GM23338 (cell line): Measurements from ENCODE around the gene NBPF26. TPM values are rescaled to one million over a fixed set of nuclear protein-coding genes. Genes with fewer than 3 reads are reported as not detected.
"Not testable (repeated sequence)": the region's sequence is repeated elsewhere in the genome, so short reads cannot be mapped to it uniquely, and the experiment has no call there.

Experiments
- ATAC-seq: fragments of 200-7000 bp; cut with Tn5 transposase; 3 replicates; pipeline ENCODE4 v1.9.1; 2020
- DNase-seq: peaks from one replicate; pipeline ENCODE4 v3.0.0-alpha.2; 2015; ENCODE audit warnings: low spot score
- H2AFZ ChIP-seq: fragments of 200-600 bp; sonication (generic); 2 replicates; pipeline ENCODE4 v1.8.0; 2016; ENCODE audit warnings: antibody characterized with exemption, mild to moderate bottlenecking, moderate library complexity
- H3F3A ChIP-seq: fragments of 200-600 bp; sonication (generic); replicated peaks from 2 replicates; pipeline ENCODE4 v1.8.0; 2017; ENCODE audit warnings: antibody characterized with exemption, mixed run types, low read depth
- H3K27ac ChIP-seq: fragments of 200-600 bp; sonication (generic); 2 replicates; pipeline ENCODE4 v1.6.1; 2016; ENCODE audit warnings: low read depth
- H3K27me3 ChIP-seq: fragments of 200-600 bp; sonication (generic); 2 replicates; pipeline ENCODE4 v1.8.0; 2016; ENCODE audit warnings: mild to moderate bottlenecking, mixed run types, moderate library complexity; ENCODE audit not compliant: insufficient read depth
- H3K36me3 ChIP-seq: fragments of 200-600 bp; sonication (generic); 2 replicates; pipeline ENCODE4 v1.8.0; 2016; ENCODE audit warnings: mild to moderate bottlenecking; ENCODE audit not compliant: insufficient read depth
- H3K4me1 ChIP-seq: fragments of 200-600 bp; sonication (generic); 2 replicates; pipeline ENCODE4 v1.8.0; 2016; ENCODE audit warnings: mild to moderate bottlenecking, moderate library complexity; ENCODE audit not compliant: insufficient read depth
- H3K4me2 ChIP-seq: fragments of 200-600 bp; sonication (generic); 2 replicates; pipeline ENCODE4 v1.7.1; 2017; ENCODE audit warnings: mixed run types
- H3K4me3 ChIP-seq: fragments of 200-600 bp; sonication (generic); 2 replicates; pipeline ENCODE4 v1.6.1; 2016; ENCODE audit warnings: mixed run types
- H3K79me2 ChIP-seq: fragments of 200-600 bp; sonication (generic); replicated peaks from 2 replicates; pipeline ENCODE4 v1.8.0; 2017; ENCODE audit warnings: mild to moderate bottlenecking; ENCODE audit not compliant: insufficient read depth
- H3K9me2 ChIP-seq: fragments of 200-600 bp; sonication (generic); 2 replicates; pipeline ENCODE4 v1.8.0; 2017; ENCODE audit not compliant: insufficient read depth
- H4K20me1 ChIP-seq: fragments of 200-600 bp; sonication (generic); replicated peaks from 2 replicates; pipeline ENCODE4 v1.8.0; 2017; ENCODE audit warnings: mild to moderate bottlenecking; ENCODE audit not compliant: insufficient read depth
- H3K27ac Mint-ChIP-seq: 2 replicates; pipeline ENCODE4 v1.8.0; 2020; ENCODE audit warnings: inconsistent platforms, mild to moderate bottlenecking, moderate library complexity, mixed read lengths
- H3K27me3 Mint-ChIP-seq: 3 replicates; pipeline ENCODE4 v1.8.0; 2022; ENCODE audit warnings: low read depth, mild to moderate bottlenecking, moderate library complexity, mixed read lengths, inconsistent platforms; ENCODE audit not compliant: insufficient read depth, poor library complexity
- H3K36me3 Mint-ChIP-seq: 3 replicates; pipeline ENCODE4 v1.8.0; 2021; ENCODE audit warnings: low read depth, mild to moderate bottlenecking, inconsistent platforms, moderate library complexity, mixed read lengths
- H3K4me1 Mint-ChIP-seq: 3 replicates; pipeline ENCODE4 v1.8.0; 2020; ENCODE audit warnings: mild to moderate bottlenecking, inconsistent platforms, mixed read lengths
- H3K4me3 Mint-ChIP-seq: 3 replicates; pipeline ENCODE4 v1.8.0; 2021; ENCODE audit warnings: moderate library complexity, mild to moderate bottlenecking, inconsistent platforms, mixed read lengths
- H3K9me3 Mint-ChIP-seq: 3 replicates; pipeline ENCODE4 v1.8.0; 2020; ENCODE audit warnings: moderate library complexity, mild to moderate bottlenecking, inconsistent platforms, mixed read lengths
- polyA plus RNA-seq: library from polyadenylated mRNA; unstranded; fragments of >200 nt; fragmentation: Nextera tagmentation; extraction: Ambion mirVana; gene quantifications from 2 replicates; pipeline ENCODE4 v1.2.1, GENCODE V29; 2016
- total RNA-seq: library from RNA; depleted of rRNA; stranded (reverse); fragments of >200 nt; shearing (Covaris generic); gene quantifications from 2 replicates; pipeline ENCODE4 v1.2.3, GENCODE V29; 2014

Gene NBPF26
- total and polyA plus RNA-seq, 2 experiments from 2014 or later: 1.8 to 6.8 TPM

DNA sequence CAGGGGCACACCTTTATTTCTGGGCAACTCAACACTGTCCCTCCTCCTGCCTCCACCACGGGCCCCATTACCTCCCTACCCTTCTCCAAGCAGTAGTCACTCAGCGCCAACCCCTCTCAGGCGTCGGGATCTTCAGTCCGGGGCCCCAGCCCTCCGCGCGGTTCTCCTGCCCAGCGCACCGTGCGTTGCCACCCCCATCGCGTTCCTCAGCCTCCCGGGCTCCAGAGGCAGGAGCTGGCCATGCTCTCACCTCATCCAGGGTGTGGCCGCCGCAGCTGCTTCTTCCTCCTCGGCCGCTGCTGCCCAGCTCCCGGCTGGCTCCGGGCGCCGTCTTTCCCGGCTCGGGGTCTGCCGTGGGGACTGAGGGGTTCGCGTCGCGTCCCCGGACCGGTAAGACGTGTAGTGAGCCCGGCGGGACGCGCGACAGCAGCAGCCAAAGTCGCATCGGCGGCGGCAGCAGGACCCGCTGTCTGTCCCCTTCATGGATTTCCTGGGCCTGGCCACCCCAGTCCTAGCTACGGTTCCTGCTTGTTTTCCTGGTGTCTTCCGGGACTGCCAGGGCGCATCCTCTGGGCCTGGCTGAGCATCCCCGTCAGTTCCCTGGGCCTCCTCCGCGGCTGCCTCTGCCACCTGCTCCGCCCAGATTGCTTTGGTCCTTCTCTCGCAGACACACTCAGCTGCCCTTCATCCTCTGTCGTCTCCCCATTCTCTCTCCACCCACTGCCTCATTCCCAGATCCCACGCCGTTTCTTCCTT is 22.8 kb upstream of the NBPF26 start:
- H3K27me3 ChIP-seq, H3K4me3 Mint-ChIP-seq, H2AFZ ChIP-seq, H3K27me3 Mint-ChIP-seq, H3F3A ChIP-seq, H3K36me3 ChIP-seq, H3K9me2 ChIP-seq, H3K27ac Mint-ChIP-seq, DNase-seq, H3K4me1 Mint-ChIP-seq, H3K4me1 ChIP-seq, H3K36me3 Mint-ChIP-seq, H3K9me3 Mint-ChIP-seq, H4K20me1 ChIP-seq, H3K27ac ChIP-seq, H3K79me2 ChIP-seq, H3K4me2 ChIP-seq: not testable (repeated sequence)
- ATAC-seq: peak; percentile 97
- H3K4me3 ChIP-seq: peak overlapping the region; percentile 46; the same call in 1 of the 2 replicates

GRCh38 chr1:120723358-120723714 is 409 bp upstream of the NBPF26 start:
- not testable (repeated sequence) for H3K79me2 ChIP-seq, H3K4me3 Mint-ChIP-seq, H2AFZ ChIP-seq, H3K9me3 Mint-ChIP-seq, DNase-seq, ATAC-seq, H3K36me3 Mint-ChIP-seq, H4K20me1 ChIP-seq, H3K4me2 ChIP-seq, H3K27me3 ChIP-seq, H3K27me3 Mint-ChIP-seq, H3K27ac ChIP-seq, H3K27ac Mint-ChIP-seq, H3K4me1 ChIP-seq, H3K9me2 ChIP-seq, H3F3A ChIP-seq, H3K36me3 ChIP-seq, H3K4me1 Mint-ChIP-seq
- H3K4me3 ChIP-seq: 0 out of 2 replicates have a peak overlapping the region, but pooled peaks have one; percentile 28

GRCh38 chr1:120724507-120724906 is 762 bp downstream of the NBPF26 start:
- not testable (repeated sequence) for H3K36me3 ChIP-seq, H3K36me3 Mint-ChIP-seq, H3K4me1 Mint-ChIP-seq, H3K9me3 Mint-ChIP-seq, DNase-seq, H3K27ac ChIP-seq, ATAC-seq, H3K27ac Mint-ChIP-seq, H2AFZ ChIP-seq, H3K9me2 ChIP-seq, H3F3A ChIP-seq, H3K79me2 ChIP-seq, H3K4me1 ChIP-seq, H3K27me3 Mint-ChIP-seq, H4K20me1 ChIP-seq, H3K4me2 ChIP-seq, H3K27me3 ChIP-seq
- H3K4me3 ChIP-seq: peak overlapping the region; percentile 57; the same call in 1 of the 2 replicates
- peak overlapping the region; percentile 48; the same call in 1 of the 3 replicates for H3K4me3 Mint-ChIP-seq

- not testable (repeated sequence) for H3K4me2 ChIP-seq, H3K79me2 ChIP-seq, H3K36me3 Mint-ChIP-seq, H3K9me2 ChIP-seq, H3K27ac Mint-ChIP-seq, H3K4me1 Mint-ChIP-seq, H3K27me3 Mint-ChIP-seq, H3K4me3 ChIP-seq, DNase-seq, H3K27me3 ChIP-seq, H3F3A ChIP-seq, H3K36me3 ChIP-seq, H3K4me3 Mint-ChIP-seq, H4K20me1 ChIP-seq, H3K4me1 ChIP-seq, H3K27ac ChIP-seq, ATAC-seq, H2AFZ ChIP-seq, H3K9me3 Mint-ChIP-seq
These were observed 5.1 kb downstream of the NBPF26 start for GRCh38 chr1:120728811-120729210.

GRCh38 chr1:120769090-120769489 is 45.3 kb downstream of the NBPF26 start:
- not testable (repeated sequence) for H3K27ac ChIP-seq, H4K20me1 ChIP-seq, H2AFZ ChIP-seq, H3K4me3 Mint-ChIP-seq, H3K4me2 ChIP-seq, H3K36me3 ChIP-seq, H3K4me3 ChIP-seq, H3K9me3 Mint-ChIP-seq, ATAC-seq, H3K27me3 ChIP-seq, H3K27me3 Mint-ChIP-seq, H3K4me1 ChIP-seq, H3F3A ChIP-seq, H3K4me1 Mint-ChIP-seq, H3K79me2 ChIP-seq, H3K36me3 Mint-ChIP-seq, H3K27ac Mint-ChIP-seq, DNase-seq, H3K9me2 ChIP-seq
